ENCODE measurements around the gene COL23A1. TPM values are rescaled to one million over a fixed set of nuclear protein-coding genes. Genes with fewer than 3 reads are reported as not detected.

COL23A1 gene
- total RNA-seq, 2 experiments from 2014 or later, result 0.63 to 0.68 TPM

GRCh38 chr5:178465228-178465860 is 124.8 kb downstream of the COL23A1 start:
- H3K27ac Mint-ChIP-seq, result no peak overlapping the region
- ChIA-PET CTCF (no interaction called here), POLR2A (no interaction called here)
- ATAC-seq (no peak), DNase-seq (no peak)
- H3K36me3 Mint-ChIP-seq (ENCODE audit: low read depth), result no peaks in the 10 kb centered on the region
- H3K4me1 Mint-ChIP-seq (ENCODE audit: low read depth), result no peaks in the 10 kb centered on the region
- H3K9me3 Mint-ChIP-seq (ENCODE audit: insufficient read depth), result no peaks in the 10 kb centered on the region
- H3K27me3 Mint-ChIP-seq (ENCODE audit: low read depth), result peaks cover 4% of the 10 kb centered on the region
- H3K4me3 Mint-ChIP-seq, result no peak overlapping the region

- no peak overlapping the region for H3K27ac Mint-ChIP-seq
These were observed 125.7 kb downstream of the COL23A1 start for GRCh38 chr5:178464431-178465048.

GRCh38 chr5:178463321-178464155 is 126.7 kb downstream of the COL23A1 start:
- DNase-seq, result no peak
- CTCF ChIA-PET, result no interaction called here

More at GRCh38 chr5:178464431-178465048, 125.7 kb downstream of the COL23A1 start:
- ChIA-PET CTCF (no interaction called here), POLR2A (no interaction called here)
- ATAC-seq (no peak), DNase-seq (no peak)
- Mint-ChIP-seq H3K4me1 (ENCODE audit: low read depth) (no peaks in the 10 kb centered on the region), H3K9me3 (ENCODE audit: insufficient read depth) (no peaks in the 10 kb centered on the region), H3K36me3 (ENCODE audit: low read depth) (no peaks in the 10 kb centered on the region), H3K4me3 (no peak overlapping the region), H3K27me3 (ENCODE audit: low read depth) (peaks cover 4% of the 10 kb centered on the region)

GRCh38 chr5:178462816-178463215 is 127.4 kb downstream of the COL23A1 start:
- no peak overlapping the region for H3K27ac Mint-ChIP-seq
- H3K27me3 Mint-ChIP-seq (ENCODE audit: low read depth), result peaks cover 4% of the 10 kb centered on the region
- POLR2A ChIA-PET, result no interaction called here
- H3K4me1 Mint-ChIP-seq (ENCODE audit: low read depth), result no peaks in the 10 kb centered on the region
- no peak for DNase-seq
- no peaks in the 10 kb centered on the region for H3K9me3 Mint-ChIP-seq (ENCODE audit: insufficient read depth)
- H3K4me3 Mint-ChIP-seq, result no peak overlapping the region
- H3K36me3 Mint-ChIP-seq (ENCODE audit: low read depth), result no peaks in the 10 kb centered on the region
- CTCF ChIA-PET, result no interaction called here
- no peak for ATAC-seq

More at GRCh38 chr5:178463321-178464155, 126.7 kb downstream of the COL23A1 start:
- H3K4me1 Mint-ChIP-seq (ENCODE audit: low read depth), result no peaks in the 10 kb centered on the region
- H3K27ac Mint-ChIP-seq, result no peak overlapping the region
- POLR2A ChIA-PET, result no interaction called here
- no peaks in the 10 kb centered on the region for H3K36me3 Mint-ChIP-seq (ENCODE audit: low read depth)
- peaks cover 4% of the 10 kb centered on the region for H3K27me3 Mint-ChIP-seq (ENCODE audit: low read depth)
- no peaks in the 10 kb centered on the region for H3K9me3 Mint-ChIP-seq (ENCODE audit: insufficient read depth)
- no peak for ATAC-seq
- H3K4me3 Mint-ChIP-seq, result no peak overlapping the region

GRCh38 chr5:178462076-178462475 is 128.1 kb downstream of the COL23A1 start:
- no peaks in the 10 kb centered on the region for H3K36me3 Mint-ChIP-seq (ENCODE audit: low read depth)
- CTCF ChIA-PET, result interaction anchor here (1.3 to 2.3 kb wide), 8 partner anchors 10 to 268 kb away, joined by 3 to 10 read pairs (median 4); partner anchors contain the start of gene ZNF354A
- H3K4me3 Mint-ChIP-seq, result no peak overlapping the region
- no peak for DNase-seq
- ATAC-seq, result no peak
- no peak overlapping the region for H3K27ac Mint-ChIP-seq
- H3K9me3 Mint-ChIP-seq (ENCODE audit: insufficient read depth), result no peaks in the 10 kb centered on the region
- POLR2A ChIA-PET, result no interaction called here
- H3K4me1 Mint-ChIP-seq (ENCODE audit: low read depth), result no peaks in the 10 kb centered on the region
- H3K27me3 Mint-ChIP-seq (ENCODE audit: low read depth), result peaks cover 4% of the 10 kb centered on the region

GRCh38 chr5:178461004-178461730 is 129.0 kb downstream of the COL23A1 start:
- POLR2A ChIA-PET, result interaction anchor here (0.5 kb wide), 1 partner anchor 21 kb away, joined by 3 read pairs; no protein-coding TSS in a partner anchor
- no peaks in the 10 kb centered on the region for H3K9me3 Mint-ChIP-seq (ENCODE audit: insufficient read depth)
- no peaks in the 10 kb centered on the region for H3K36me3 Mint-ChIP-seq (ENCODE audit: low read depth)
- no peaks in the 10 kb centered on the region for H3K4me1 Mint-ChIP-seq (ENCODE audit: low read depth)
- H3K27ac Mint-ChIP-seq, result no peak overlapping the region
- no peak overlapping the region for H3K4me3 Mint-ChIP-seq
- peaks cover 4% of the 10 kb centered on the region for H3K27me3 Mint-ChIP-seq (ENCODE audit: low read depth)
- peak; percentile 67 for DNase-seq
- peak; percentile 84 for ATAC-seq
- CTCF ChIA-PET, result interaction anchor here (0.6 to 2.3 kb wide), 19 partner anchors 10 to 269 kb away, joined by 3 to 10 read pairs (median 4); partner anchors contain the start of gene ZNF354A

GRCh38 chr5:178460598-178460997 is 129.6 kb downstream of the COL23A1 start:
- Mint-ChIP-seq H3K36me3 (ENCODE audit: low read depth) (no peaks in the 10 kb centered on the region), H3K27me3 (ENCODE audit: low read depth) (peaks cover 4% of the 10 kb centered on the region), H3K4me1 (ENCODE audit: low read depth) (no peaks in the 10 kb centered on the region), H3K4me3 (no peak overlapping the region), H3K9me3 (ENCODE audit: insufficient read depth) (no peaks in the 10 kb centered on the region), H3K27ac (no peak overlapping the region)
- POLR2A ChIA-PET, result no interaction called here
- DNase-seq (no peak), ATAC-seq (no peak)
- CTCF ChIA-PET, result interaction anchor here (1.0 to 2.3 kb wide), 11 partner anchors 9 to 226 kb away, joined by 3 to 10 read pairs (median 4); no protein-coding TSS in a partner anchor

GRCh38 chr5:178460174-178460573 is 130.0 kb downstream of the COL23A1 start:
- H3K9me3 Mint-ChIP-seq (ENCODE audit: insufficient read depth), result no peaks in the 10 kb centered on the region
- ATAC-seq, result no peak
- H3K27me3 Mint-ChIP-seq (ENCODE audit: low read depth), result peaks cover 4% of the 10 kb centered on the region
- H3K36me3 Mint-ChIP-seq (ENCODE audit: low read depth), result no peaks in the 10 kb centered on the region
- no peaks in the 10 kb centered on the region for H3K4me1 Mint-ChIP-seq (ENCODE audit: low read depth)
- H3K4me3 Mint-ChIP-seq, result no peak overlapping the region
- no peak overlapping the region for H3K27ac Mint-ChIP-seq
- POLR2A ChIA-PET, result no interaction called here
- CTCF ChIA-PET, result interaction anchor here (1.5 to 2.3 kb wide), 4 partner anchors 11 to 225 kb away, joined by 3 to 10 read pairs (median 8); no protein-coding TSS in a partner anchor
- DNase-seq, result no peak

- no peaks in the 10 kb centered on the region for H3K9me3 Mint-ChIP-seq (ENCODE audit: insufficient read depth)
- H3K27me3 Mint-ChIP-seq (ENCODE audit: low read depth), result peaks cover 4% of the 10 kb centered on the region
- H3K27ac Mint-ChIP-seq, result no peak overlapping the region
- no peaks in the 10 kb centered on the region for H3K36me3 Mint-ChIP-seq (ENCODE audit: low read depth)
- DNase-seq, result no peak
- CTCF ChIA-PET, result no interaction called here
- no peak for ATAC-seq
- POLR2A ChIA-PET, result no interaction called here
- no peak overlapping the region for H3K4me3 Mint-ChIP-seq
- no peaks in the 10 kb centered on the region for H3K4me1 Mint-ChIP-seq (ENCODE audit: low read depth)
These were observed 132.1 kb downstream of the COL23A1 start for GRCh38 chr5:178458140-178458539.

GRCh38 chr5:178457471-178457870 is 132.7 kb downstream of the COL23A1 start:
- ChIA-PET POLR2A (no interaction called here), CTCF (no interaction called here)
- Mint-ChIP-seq H3K4me1 (ENCODE audit: low read depth) (no peaks in the 10 kb centered on the region), H3K36me3 (ENCODE audit: low read depth) (no peaks in the 10 kb centered on the region), H3K9me3 (ENCODE audit: insufficient read depth) (no peaks in the 10 kb centered on the region), H3K27ac (no peak overlapping the region), H3K27me3 (ENCODE audit: low read depth) (peaks cover 4% of the 10 kb centered on the region), H3K4me3 (no peak overlapping the region)
- DNase-seq (no peak), ATAC-seq (no peak)

GRCh38 chr5:178455480-178455835 is 134.7 kb downstream of the COL23A1 start:
- H3K27me3 Mint-ChIP-seq (ENCODE audit: low read depth), result no peaks in the 10 kb centered on the region
- no peak overlapping the region for H3K27ac Mint-ChIP-seq
- no peaks in the 10 kb centered on the region for H3K9me3 Mint-ChIP-seq (ENCODE audit: insufficient read depth)
- H3K36me3 Mint-ChIP-seq (ENCODE audit: low read depth), result no peaks in the 10 kb centered on the region
- no peak for ATAC-seq
- ChIA-PET POLR2A (no interaction called here), CTCF (no interaction called here)
- H3K4me3 Mint-ChIP-seq, result no peak overlapping the region
- H3K4me1 Mint-ChIP-seq (ENCODE audit: low read depth), result no peaks in the 10 kb centered on the region
- DNase-seq, result no peak

Measured in activated CD8-positive, alpha-beta T cell treated with anti-CD3 and anti-CD28 coated beads, Interleukin-2, amount 10 ng/mL, durations not matched to agents 7 days and 5 days (primary cell).